HepG2 (cell line): ENCODE measurements around the gene RANBP2. TPM values are rescaled to one million over a fixed set of nuclear protein-coding genes. Genes with fewer than 3 reads are reported as not detected.
A peak's percentile ranks its signal among the peaks of the same experiment; 100 is the strongest.

ENCODE experiments used
- AGO1 ChIP-seq: fragments of 200-400 bp; formaldehyde crosslinking; IDR thresholded peaks from 2 replicates; pipeline ENCODE4 v1.6.1; 2017; ENCODE audit warnings: mild to moderate bottlenecking, low read depth, low read length, moderate library complexity; ENCODE audit not compliant: poor library complexity, severe bottlenecking
- ARID4A ChIP-seq: sonication (generic); formaldehyde crosslinking; IDR thresholded peaks from 2 replicates; pipeline ENCODE4 v1.5.0; 2020; ENCODE audit warnings: mild to moderate bottlenecking, missing genetic modification reagents, borderline replicate concordance
- ATF7 ChIP-seq, 2 experiments: fragments of 450-650 bp in 1 of 2; sonication (generic) in 1 of 2; formaldehyde crosslinking in 1 of 2; IDR thresholded peaks; 2 replicates each; pipeline versions ENCODE4 v1.4.0 to v1.6.1; 2016 to 2020; ENCODE audit warnings: antibody characterized with exemption in 1 of 2, mild to moderate bottlenecking in 1 of 2, missing genetic modification reagents in 1 of 2
- CHCHD3 ChIP-seq: sonication (generic); formaldehyde crosslinking; IDR thresholded peaks from 2 replicates; pipeline ENCODE4 v1.8.0; 2022; ENCODE audit warnings: mild to moderate bottlenecking, missing genetic modification reagents, moderate library complexity
- CHD4 ChIP-seq: fragments of 200-600 bp; sonication (generic); IDR thresholded peaks from 2 replicates; pipeline ENCODE4 v1.7.0; 2017; ENCODE audit warnings: mild to moderate bottlenecking, low read length, borderline replicate concordance
- GABPA ChIP-seq, 2 experiments: IDR thresholded peaks; 2 replicates each; pipeline ENCODE4 v1.6.1; 2011 to 2016; ENCODE audit warnings: low read depth in 2 of 2, low read length in 1 of 2, missing biosample characterization in 1 of 2, missing genetic modification characterization in 1 of 2
- GFI1 ChIP-seq: sonication (generic); formaldehyde crosslinking; IDR thresholded peaks from 2 replicates; pipeline ENCODE4 v1.5.0; 2020; ENCODE audit warnings: missing genetic modification reagents, mild to moderate bottlenecking, borderline replicate concordance
- HMGXB4 ChIP-seq, 2 experiments: sonication (generic) in 1 of 2; formaldehyde crosslinking in 1 of 2; IDR thresholded peaks; 2 replicates each; pipeline versions ENCODE4 v1.4.0 to v1.6.1; 2018 to 2020; ENCODE audit warnings: missing genetic modification reagents in 2 of 2, borderline replicate concordance in 1 of 2, low read depth in 1 of 2, mild to moderate bottlenecking in 1 of 2, missing biosample characterization in 1 of 2
- MAZ ChIP-seq, 2 experiments: sonication (generic) in 1 of 2; formaldehyde crosslinking in 1 of 2; IDR thresholded peaks; 2 replicates each; pipeline versions ENCODE4 v1.5.0 to v1.6.1; 2012 to 2020; ENCODE audit warnings: low read depth in 2 of 2, mild to moderate bottlenecking in 2 of 2, borderline replicate concordance in 1 of 2, improper control_type of control experiment in 1 of 2, low read length in 1 of 2, missing genetic modification reagents in 1 of 2, moderate library complexity in 1 of 2
- MLX ChIP-seq: IDR thresholded peaks from 2 replicates; pipeline ENCODE4 v1.6.1; 2016
- NFKB2 ChIP-seq: sonication (generic); formaldehyde crosslinking; IDR thresholded peaks from 2 replicates; pipeline ENCODE4 v1.4.0; 2020; ENCODE audit warnings: missing genetic modification reagents, borderline replicate concordance
- NR2C2 ChIP-seq: sonication (generic); formaldehyde crosslinking; IDR thresholded peaks from 2 replicates; pipeline ENCODE4 v1.4.0; 2020; ENCODE audit warnings: missing genetic modification reagents, mild to moderate bottlenecking, moderate library complexity, borderline replicate concordance
- POLR2G ChIP-seq: fragments of 200-400 bp; formaldehyde crosslinking; IDR thresholded peaks from 2 replicates; pipeline ENCODE4 v1.6.1; 2018; ENCODE audit warnings: mild to moderate bottlenecking, low read depth, low read length, moderate library complexity
- RARG ChIP-seq: sonication (generic); formaldehyde crosslinking; IDR thresholded peaks from 2 replicates; pipeline ENCODE4 v1.4.0; 2020; ENCODE audit warnings: low read depth, mild to moderate bottlenecking, missing genetic modification reagents
- ZBTB3 ChIP-seq: sonication (generic); formaldehyde crosslinking; IDR thresholded peaks from 2 replicates; pipeline ENCODE4 v1.4.0; 2020; ENCODE audit warnings: low read depth, mild to moderate bottlenecking, moderate library complexity, missing genetic modification reagents, borderline replicate concordance
- ZFP36L2 ChIP-seq: sonication (generic); formaldehyde crosslinking; IDR thresholded peaks from 2 replicates; pipeline ENCODE4 v1.4.0; 2020; ENCODE audit warnings: missing genetic modification reagents
- ZMAT5 ChIP-seq: sonication (generic); formaldehyde crosslinking; IDR thresholded peaks from 2 replicates; pipeline ENCODE4 v1.5.0; 2020; ENCODE audit warnings: mild to moderate bottlenecking, low read depth, missing genetic modification reagents, borderline replicate concordance
- ZNF136 ChIP-seq: sonication (generic); formaldehyde crosslinking; IDR thresholded peaks from 2 replicates; pipeline ENCODE4 v1.8.1; 2022; ENCODE audit warnings: low read depth, mild to moderate bottlenecking, moderate library complexity, missing genetic modification reagents
- ZNF354B ChIP-seq: sonication (generic); formaldehyde crosslinking; IDR thresholded peaks from 2 replicates; pipeline ENCODE4 v1.8.0; 2022; ENCODE audit warnings: mild to moderate bottlenecking, missing genetic modification reagents
- ZNF792 ChIP-seq: IDR thresholded peaks from 2 replicates; pipeline ENCODE4 v1.6.1; 2016
- polyA plus RNA-seq, 8 experiments: library from polyadenylated mRNA; depleted of rRNA in 3 of 8; stranded (reverse) in 7 of 8; unstranded in 1 of 8; fragments of >200 nt; fragmentation: Illumina TruSeq in 4 of 8; extraction: Trizol in 4 of 8; gene quantifications; 2 replicates each; pipeline versions ENCODE4 v1.2.1 to v1.2.3, GENCODE V29; 2011 to 2016; ENCODE audit warnings: low read depth in 4 of 8, missing spikeins in 1 of 8, mixed read lengths in 1 of 8; ENCODE audit not compliant: insufficient read depth in 1 of 8
- total RNA-seq, 5 experiments: library from RNA; depleted of rRNA; stranded (reverse); fragments of >200 nt; fragmentation: Illumina TruSeq; extraction: Trizol; gene quantifications; 2 replicates each; pipeline ENCODE4 v1.2.3, GENCODE V29; 2016; ENCODE audit warnings: low read depth in 1 of 5

RANBP2 gene
- total and polyA plus RNA-seq, 2 of the 13 experiments (the other 11 are each of a cell fraction or from before 2014, with no cell fraction given): 12.2 to 87.0 TPM

- TF ChIP-seq ARID4A (peak; percentile 98), CHCHD3 (no peak), RARG (CRISPR knock-in tag) (no peak), ZNF792 (CRISPR knock-in tag) (peak; percentile 94), AGO1 (peak; percentile 80), POLR2G (peak; percentile 98), NFKB2 (CRISPR knock-in tag) (peak; percentile 86; the same call in 1 of the 2 replicates), ATF7 (IDR thresholded peaks at IDR 0.05) (no peak), ATF7 (CRISPR knock-in tag; IDR thresholded peaks at IDR 0.05) (no peak), ZNF354B (CRISPR knock-in tag) (no peak), MAZ (IDR thresholded peaks at IDR 0.05; ENCODE audit: borderline replicate concordance, low read depth, low read length) (peak; percentile 81), MAZ (CRISPR knock-in tag; IDR thresholded peaks at IDR 0.05; ENCODE audit: low read depth) (peak; percentile 97), GABPA (IDR thresholded peaks at IDR 0.05; ENCODE audit: low read depth, low read length) (no peak), GABPA (CRISPR knock-in tag; IDR thresholded peaks at IDR 0.05; ENCODE audit: low read depth) (no peak), MLX (CRISPR knock-in tag) (peak; percentile 18; the same call in 1 of the 2 replicates), ZFP36L2 (CRISPR knock-in tag) (no peak), NR2C2 (CRISPR knock-in tag) (peak; percentile 40; the same call in 1 of the 2 replicates), ZNF136 (CRISPR knock-in tag) (no peak), GFI1 (CRISPR knock-in tag) (no peak; the same call in 1 of the 2 replicates), HMGXB4 (CRISPR knock-in tag; IDR thresholded peaks at IDR 0.05; ENCODE audit: borderline replicate concordance in 1 of 2, low read depth in 1 of 2) (peak; percentile 88 to 93), CHD4 (no peak; the same call in 1 of the 2 replicates), ZMAT5 (no peak), ZBTB3 (CRISPR knock-in tag) (no peak)
These were observed 67.3 kb downstream of the RANBP2 start, which contains the start of gene CCDC138 (continued) for GRCh38 chr2:108786354-108787215.
